NCI-H2196 treated with DMSO at 0.1 percent for 48 hours (cell line): Measurements from ENCODE around the gene CEP295NL.
"Not testable (repeated sequence)": the region's sequence is repeated elsewhere in the genome, so short reads cannot be mapped to it uniquely, and the experiment has no call there.

Experiments
- DNase-seq: peaks from one replicate; lab custom pipeline; 2025; ENCODE audit not compliant: unreplicated experiment; lab: John Stamatoyannopoulos, UW

CEP295NL gene

GRCh38 chr17:78933025-78933958, 30.3 kb upstream of the CEP295NL start:
- peak; percentile 83 for DNase-seq

GRCh38 chr17:78929908-78930775, 27.1 kb upstream of the CEP295NL start:
- DNase-seq, result no peak

- peak; percentile 27 for DNase-seq
These were observed 22.9 kb upstream of the CEP295NL start for GRCh38 chr17:78925662-78926555.

GRCh38 chr17:78925234-78925633, 22.2 kb upstream of the CEP295NL start, which contains the start of gene TIMP2:
Gene TIMP2, minus strand, starts transcription at chr17:78925387. Its CDS starts 299 bp downstream, at chr17:78925088.
- peak; percentile 79 for DNase-seq

GRCh38 chr17:78924481-78925151, 21.6 kb upstream of the CEP295NL start:
- DNase-seq, result no peak

- peak; percentile 83 for DNase-seq
These were observed 20.9 kb upstream of the CEP295NL start for GRCh38 chr17:78923660-78924453.

GRCh38 chr17:78922816-78923498, 20.0 kb upstream of the CEP295NL start:
- no peak for DNase-seq

- no peak for DNase-seq
These were observed 18.5 kb upstream of the CEP295NL start for GRCh38 chr17:78921437-78921971.

- DNase-seq, result no peak
These were observed 17.5 kb upstream of the CEP295NL start for GRCh38 chr17:78920528-78920927.

GRCh38 chr17:78919861-78920450, 17.0 kb upstream of the CEP295NL start:
- DNase-seq, result no peak

GRCh38 chr17:78918979-78919378, 16.0 kb upstream of the CEP295NL start:
- no peak for DNase-seq

- no peak for DNase-seq
These were observed 14.7 kb upstream of the CEP295NL start for GRCh38 chr17:78917451-78918275.

- DNase-seq, result no peak
These were observed 13.1 kb upstream of the CEP295NL start for GRCh38 chr17:78915872-78916632.

GRCh38 chr17:78913115-78913514, 10.1 kb upstream of the CEP295NL start:
- no peak for DNase-seq

- DNase-seq, result no peak
These were observed 9.1 kb upstream of the CEP295NL start for GRCh38 chr17:78912082-78912481.

- DNase-seq, result not testable (repeated sequence)
These were observed 8.5 kb upstream of the CEP295NL start for GRCh38 chr17:78911543-78911942.
